ENCODE results near the gene C2CD4C. TPM values are rescaled to one million over a fixed set of nuclear protein-coding genes. Genes with fewer than 3 reads are reported as not detected.

The C2CD4C gene
- total and polyA plus RNA-seq, 2 experiments from 2014 or later: 2.1 to 12.5 TPM

DNA sequence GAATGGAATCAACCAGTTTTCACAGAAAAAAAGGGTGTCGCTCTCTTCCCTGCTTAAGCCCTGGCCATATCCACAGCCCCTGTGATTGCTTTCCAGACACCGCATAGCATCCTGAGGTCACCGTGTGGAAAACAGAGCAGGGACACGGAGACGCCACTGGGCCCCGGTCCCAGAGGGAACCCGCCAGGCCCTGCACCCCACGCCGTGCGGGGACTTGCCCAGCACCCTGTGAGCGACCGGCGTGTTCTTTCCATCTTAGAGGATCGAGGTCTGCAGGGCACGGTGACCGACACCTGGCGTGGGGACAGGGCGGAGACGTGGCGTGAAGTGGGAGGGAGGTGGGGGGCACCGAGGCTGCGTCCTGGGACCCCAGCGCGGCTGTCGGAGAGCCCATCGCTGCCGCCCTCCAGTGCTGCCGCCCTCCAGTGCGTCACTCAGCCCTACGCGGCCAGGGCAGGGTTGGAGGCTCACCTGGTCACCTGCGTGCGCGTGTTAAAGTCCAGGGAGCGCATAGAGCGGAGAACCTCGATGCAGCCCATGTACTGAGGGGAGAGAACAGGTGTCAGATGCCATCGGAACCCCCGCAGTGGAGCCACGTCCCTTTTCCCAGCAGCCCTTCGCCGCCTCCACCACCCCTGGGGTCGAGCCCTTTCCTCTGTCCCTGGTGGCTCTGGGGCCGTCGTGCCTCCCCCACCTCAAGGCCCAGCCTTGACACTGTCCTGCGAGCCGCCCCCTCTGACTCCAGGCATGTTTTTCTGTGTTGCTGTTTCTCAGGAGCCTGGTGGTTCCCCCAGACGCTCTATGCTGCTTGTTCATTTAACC, 31.7 kb upstream of the C2CD4C start (continued):
- TF ChIP-seq, protein P1, sequence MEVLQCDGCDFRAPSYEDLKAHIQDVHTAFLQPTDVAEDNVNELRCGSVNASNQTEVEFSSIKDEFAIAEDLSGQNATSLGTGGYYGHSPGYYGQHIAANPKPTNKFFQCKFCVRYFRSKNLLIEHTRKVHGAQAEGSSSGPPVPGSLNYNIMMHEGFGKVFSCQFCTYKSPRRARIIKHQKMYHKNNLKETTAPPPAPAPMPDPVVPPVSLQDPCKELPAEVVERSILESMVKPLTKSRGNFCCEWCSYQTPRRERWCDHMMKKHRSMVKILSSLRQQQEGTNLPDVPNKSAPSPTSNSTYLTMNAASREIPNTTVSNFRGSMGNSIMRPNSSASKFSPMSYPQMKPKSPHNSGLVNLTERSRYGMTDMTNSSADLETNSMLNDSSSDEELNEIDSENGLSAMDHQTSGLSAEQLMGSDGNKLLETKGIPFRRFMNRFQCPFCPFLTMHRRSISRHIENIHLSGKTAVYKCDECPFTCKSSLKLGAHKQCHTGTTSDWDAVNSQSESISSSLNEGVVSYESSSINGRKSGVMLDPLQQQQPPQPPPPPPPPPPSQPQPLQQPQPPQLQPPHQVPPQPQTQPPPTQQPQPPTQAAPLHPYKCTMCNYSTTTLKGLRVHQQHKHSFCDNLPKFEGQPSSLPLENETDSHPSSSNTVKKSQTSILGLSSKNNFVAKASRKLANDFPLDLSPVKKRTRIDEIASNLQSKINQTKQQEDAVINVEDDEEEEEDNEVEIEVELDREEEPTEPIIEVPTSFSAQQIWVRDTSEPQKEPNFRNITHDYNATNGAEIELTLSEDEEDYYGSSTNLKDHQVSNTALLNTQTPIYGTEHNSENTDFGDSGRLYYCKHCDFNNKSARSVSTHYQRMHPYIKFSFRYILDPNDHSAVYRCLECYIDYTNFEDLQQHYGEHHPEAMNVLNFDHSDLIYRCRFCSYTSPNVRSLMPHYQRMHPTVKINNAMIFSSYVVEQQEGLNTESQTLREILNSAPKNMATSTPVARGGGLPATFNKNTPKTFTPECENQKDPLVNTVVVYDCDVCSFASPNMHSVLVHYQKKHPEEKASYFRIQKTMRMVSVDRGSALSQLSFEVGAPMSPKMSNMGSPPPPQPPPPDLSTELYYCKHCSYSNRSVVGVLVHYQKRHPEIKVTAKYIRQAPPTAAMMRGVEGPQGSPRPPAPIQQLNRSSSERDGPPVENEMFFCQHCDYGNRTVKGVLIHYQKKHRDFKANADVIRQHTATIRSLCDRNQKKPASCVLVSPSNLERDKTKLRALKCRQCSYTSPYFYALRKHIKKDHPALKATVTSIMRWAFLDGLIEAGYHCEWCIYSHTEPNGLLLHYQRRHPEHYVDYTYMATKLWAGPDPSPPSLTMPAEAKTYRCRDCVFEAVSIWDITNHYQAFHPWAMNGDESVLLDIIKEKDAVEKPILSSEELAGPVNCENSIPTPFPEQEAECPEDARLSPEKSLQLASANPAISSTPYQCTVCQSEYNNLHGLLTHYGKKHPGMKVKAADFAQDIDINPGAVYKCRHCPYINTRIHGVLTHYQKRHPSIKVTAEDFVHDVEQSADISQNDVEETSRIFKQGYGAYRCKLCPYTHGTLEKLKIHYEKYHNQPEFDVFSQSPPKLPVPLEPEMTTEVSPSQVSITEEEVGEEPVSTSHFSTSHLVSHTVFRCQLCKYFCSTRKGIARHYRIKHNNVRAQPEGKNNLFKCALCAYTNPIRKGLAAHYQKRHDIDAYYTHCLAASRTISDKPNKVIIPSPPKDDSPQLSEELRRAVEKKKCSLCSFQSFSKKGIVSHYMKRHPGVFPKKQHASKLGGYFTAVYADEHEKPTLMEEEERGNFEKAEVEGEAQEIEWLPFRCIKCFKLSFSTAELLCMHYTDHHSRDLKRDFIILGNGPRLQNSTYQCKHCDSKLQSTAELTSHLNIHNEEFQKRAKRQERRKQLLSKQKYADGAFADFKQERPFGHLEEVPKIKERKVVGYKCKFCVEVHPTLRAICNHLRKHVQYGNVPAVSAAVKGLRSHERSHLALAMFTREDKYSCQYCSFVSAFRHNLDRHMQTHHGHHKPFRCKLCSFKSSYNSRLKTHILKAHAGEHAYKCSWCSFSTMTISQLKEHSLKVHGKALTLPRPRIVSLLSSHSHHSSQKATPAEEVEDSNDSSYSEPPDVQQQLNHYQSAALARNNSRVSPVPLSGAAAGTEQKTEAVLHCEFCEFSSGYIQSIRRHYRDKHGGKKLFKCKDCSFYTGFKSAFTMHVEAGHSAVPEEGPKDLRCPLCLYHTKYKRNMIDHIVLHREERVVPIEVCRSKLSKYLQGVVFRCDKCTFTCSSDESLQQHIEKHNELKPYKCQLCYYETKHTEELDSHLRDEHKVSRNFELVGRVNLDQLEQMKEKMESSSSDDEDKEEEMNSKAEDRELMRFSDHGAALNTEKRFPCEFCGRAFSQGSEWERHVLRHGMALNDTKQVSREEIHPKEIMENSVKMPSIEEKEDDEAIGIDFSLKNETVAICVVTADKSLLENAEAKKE (CRISPR knock-in tag; IDR thresholded peaks at IDR 0.05): no peak

DNA sequence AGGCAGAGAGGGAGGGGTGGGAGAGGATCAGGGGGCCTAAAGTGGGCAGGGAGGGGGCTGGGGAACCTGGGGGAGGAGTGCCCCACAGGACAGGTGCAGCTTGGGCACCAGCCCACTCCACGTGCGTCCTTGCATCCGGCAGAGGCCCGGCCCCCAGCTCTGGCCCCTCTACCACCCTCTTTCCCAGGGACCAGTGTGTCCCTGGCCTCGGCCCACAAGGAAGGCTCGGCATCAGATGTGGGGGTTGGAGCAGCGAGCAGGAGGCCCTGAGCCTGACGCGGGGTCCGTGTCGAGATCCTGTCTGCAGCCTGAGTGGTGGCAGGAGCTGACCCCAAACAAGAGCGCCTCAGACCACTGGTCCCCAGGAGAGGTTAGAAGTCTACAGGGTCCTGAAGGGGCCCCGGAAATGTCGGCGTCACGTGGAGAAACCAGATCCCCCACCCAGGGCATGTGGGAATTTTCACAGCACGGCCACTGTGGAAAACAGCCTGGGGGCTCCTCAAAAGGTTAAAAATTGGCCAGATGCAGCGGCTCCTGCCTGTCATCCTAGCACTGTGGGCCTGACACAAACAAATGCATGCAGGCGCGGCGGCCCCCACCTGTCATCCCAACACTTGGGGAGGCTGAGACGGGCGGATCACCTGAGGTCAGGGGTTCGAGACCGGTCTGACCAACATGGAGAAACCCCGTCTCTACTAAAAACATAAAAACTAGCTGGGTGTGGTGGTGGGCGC, 30.4 kb upstream of the C2CD4C start:
- ATAC-seq (peak; percentile 19), DNase-seq (ENCODE audit: low spot score) (no peak)
- Histone ChIP-seq H3F3A (replicated peaks; ENCODE audit: low read depth) (0 out of 2 replicates have a peak, but pooled peaks cover 2% of the 10 kb centered on the region), H3K79me2 (replicated peaks; ENCODE audit: insufficient read depth) (no peaks in the 10 kb centered on the region), H3K9me2 (ENCODE audit: insufficient read depth) (no peaks in the 10 kb centered on the region), H4K20me1 (replicated peaks; ENCODE audit: insufficient read depth) (no peaks in the 10 kb centered on the region), H2AFZ (no peak overlapping the region), H3K27ac (ENCODE audit: low read depth) (no peak overlapping the region), H3K4me3 (no peak overlapping the region), H3K4me2 (no peak overlapping the region), H3K36me3 (ENCODE audit: insufficient read depth) (no peaks in the 10 kb centered on the region), H3K4me1 (ENCODE audit: insufficient read depth) (no peaks in the 10 kb centered on the region; the same call in 1 of the 2 replicates), H3K27me3 (ENCODE audit: insufficient read depth) (no peaks in the 10 kb centered on the region)
- Mint-ChIP-seq H3K36me3 (ENCODE audit: low read depth) (no peaks in the 10 kb centered on the region), H3K4me3 (no peak overlapping the region), H3K27me3 (ENCODE audit: insufficient read depth, low read depth, poor library complexity) (peaks cover 13% of the 10 kb centered on the region), H3K27ac (no peak overlapping the region), H3K9me3 (peaks cover 10% of the 10 kb centered on the region), H3K4me1 (peaks cover 9% of the 10 kb centered on the region)
- TF ChIP-seq, protein P2, sequence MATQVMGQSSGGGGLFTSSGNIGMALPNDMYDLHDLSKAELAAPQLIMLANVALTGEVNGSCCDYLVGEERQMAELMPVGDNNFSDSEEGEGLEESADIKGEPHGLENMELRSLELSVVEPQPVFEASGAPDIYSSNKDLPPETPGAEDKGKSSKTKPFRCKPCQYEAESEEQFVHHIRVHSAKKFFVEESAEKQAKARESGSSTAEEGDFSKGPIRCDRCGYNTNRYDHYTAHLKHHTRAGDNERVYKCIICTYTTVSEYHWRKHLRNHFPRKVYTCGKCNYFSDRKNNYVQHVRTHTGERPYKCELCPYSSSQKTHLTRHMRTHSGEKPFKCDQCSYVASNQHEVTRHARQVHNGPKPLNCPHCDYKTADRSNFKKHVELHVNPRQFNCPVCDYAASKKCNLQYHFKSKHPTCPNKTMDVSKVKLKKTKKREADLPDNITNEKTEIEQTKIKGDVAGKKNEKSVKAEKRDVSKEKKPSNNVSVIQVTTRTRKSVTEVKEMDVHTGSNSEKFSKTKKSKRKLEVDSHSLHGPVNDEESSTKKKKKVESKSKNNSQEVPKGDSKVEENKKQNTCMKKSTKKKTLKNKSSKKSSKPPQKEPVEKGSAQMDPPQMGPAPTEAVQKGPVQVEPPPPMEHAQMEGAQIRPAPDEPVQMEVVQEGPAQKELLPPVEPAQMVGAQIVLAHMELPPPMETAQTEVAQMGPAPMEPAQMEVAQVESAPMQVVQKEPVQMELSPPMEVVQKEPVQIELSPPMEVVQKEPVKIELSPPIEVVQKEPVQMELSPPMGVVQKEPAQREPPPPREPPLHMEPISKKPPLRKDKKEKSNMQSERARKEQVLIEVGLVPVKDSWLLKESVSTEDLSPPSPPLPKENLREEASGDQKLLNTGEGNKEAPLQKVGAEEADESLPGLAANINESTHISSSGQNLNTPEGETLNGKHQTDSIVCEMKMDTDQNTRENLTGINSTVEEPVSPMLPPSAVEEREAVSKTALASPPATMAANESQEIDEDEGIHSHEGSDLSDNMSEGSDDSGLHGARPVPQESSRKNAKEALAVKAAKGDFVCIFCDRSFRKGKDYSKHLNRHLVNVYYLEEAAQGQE (IDR thresholded peaks at IDR 0.05; ENCODE audit: unreplicated experiment): no peak
- TF ChIP-seq EZH2 (IDR thresholded peaks at IDR 0.05; ENCODE audit: low read depth, unreplicated experiment) (no peak), STAT1 (IDR thresholded peaks at IDR 0.05; ENCODE audit: unreplicated experiment) (no peak), POLR2AphosphoS5 (IDR thresholded peaks at IDR 0.05; ENCODE audit: low read depth) (no peak), JUNB (IDR thresholded peaks at IDR 0.05; ENCODE audit: unreplicated experiment) (no peak), EZH2phosphoT487 (IDR thresholded peaks at IDR 0.05; ENCODE audit: unreplicated experiment) (no peak), ZNF114 (CRISPR knock-in tag; IDR thresholded peaks at IDR 0.05) (no peak)
- TF ChIP-seq, protein P3, sequence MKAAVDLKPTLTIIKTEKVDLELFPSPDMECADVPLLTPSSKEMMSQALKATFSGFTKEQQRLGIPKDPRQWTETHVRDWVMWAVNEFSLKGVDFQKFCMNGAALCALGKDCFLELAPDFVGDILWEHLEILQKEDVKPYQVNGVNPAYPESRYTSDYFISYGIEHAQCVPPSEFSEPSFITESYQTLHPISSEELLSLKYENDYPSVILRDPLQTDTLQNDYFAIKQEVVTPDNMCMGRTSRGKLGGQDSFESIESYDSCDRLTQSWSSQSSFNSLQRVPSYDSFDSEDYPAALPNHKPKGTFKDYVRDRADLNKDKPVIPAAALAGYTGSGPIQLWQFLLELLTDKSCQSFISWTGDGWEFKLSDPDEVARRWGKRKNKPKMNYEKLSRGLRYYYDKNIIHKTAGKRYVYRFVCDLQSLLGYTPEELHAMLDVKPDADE (IDR thresholded peaks at IDR 0.05): no peak
